ENCODE data around the gene GAB3. TPM values are rescaled to one million over a fixed set of nuclear protein-coding genes. Genes with fewer than 3 reads are reported as not detected.

The GAB3 gene
- total and polyA plus RNA-seq, 2 experiments from 2014 or later: 0.89 to 1.8 TPM

DNA sequence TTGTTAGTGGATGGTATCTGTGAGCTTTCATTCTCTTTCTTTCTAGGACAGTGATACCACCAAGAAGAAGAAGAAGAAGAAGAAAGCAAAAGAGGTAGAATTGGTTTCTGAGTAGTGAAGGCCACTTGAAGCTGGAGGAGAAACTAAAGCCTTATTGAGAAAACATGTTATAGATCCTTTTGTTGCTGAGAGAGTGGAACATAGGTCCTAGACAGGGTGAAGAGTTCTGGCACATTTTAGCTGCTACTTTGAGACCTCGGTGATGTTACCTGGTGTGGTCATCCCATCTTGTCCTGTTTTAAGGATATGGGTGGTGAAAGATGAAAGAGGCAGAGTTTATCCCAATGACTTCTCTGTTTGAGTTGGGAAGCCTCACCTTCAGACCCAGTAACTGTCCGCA is 25.9 kb upstream of the GAB3 start:
- peaks cover 16% of the 10 kb centered on the region for H3K36me3 ChIP-seq (ENCODE audit: insufficient read depth)
- no peaks in the 10 kb centered on the region; the same call in 1 of the 2 replicates for H3K79me2 ChIP-seq (replicated peaks; ENCODE audit: insufficient read depth)
- H3F3A ChIP-seq (replicated peaks; ENCODE audit: low read depth): no peaks in the 10 kb centered on the region
- H3K4me3 ChIP-seq: no peak overlapping the region
- no peaks in the 10 kb centered on the region for H3K27me3 ChIP-seq (ENCODE audit: insufficient read depth)
- DNase-seq (ENCODE audit: low spot score): no peak
- no peak for ATAC-seq
- Mint-ChIP-seq H3K4me3 (no peak overlapping the region), H3K36me3 (ENCODE audit: low read depth) (peaks cover 69% of the 10 kb centered on the region), H3K9me3 (no peaks in the 10 kb centered on the region), H3K27ac (no peak overlapping the region), H3K27me3 (ENCODE audit: insufficient read depth, low read depth, poor library complexity) (peaks cover 1% of the 10 kb centered on the region), H3K4me1 (peaks cover 8% of the 10 kb centered on the region)
- TF ChIP-seq CTCF (conservative IDR thresholded peaks at IDR 0.05; ENCODE audit: low read depth in 2 of 2) (no peak), EZH2phosphoT487 (IDR thresholded peaks at IDR 0.05; ENCODE audit: unreplicated experiment) (no peak), ZNF462 (CRISPR knock-in tag; IDR thresholded peaks at IDR 0.05) (no peak)
- TF ChIP-seq, protein P1, sequence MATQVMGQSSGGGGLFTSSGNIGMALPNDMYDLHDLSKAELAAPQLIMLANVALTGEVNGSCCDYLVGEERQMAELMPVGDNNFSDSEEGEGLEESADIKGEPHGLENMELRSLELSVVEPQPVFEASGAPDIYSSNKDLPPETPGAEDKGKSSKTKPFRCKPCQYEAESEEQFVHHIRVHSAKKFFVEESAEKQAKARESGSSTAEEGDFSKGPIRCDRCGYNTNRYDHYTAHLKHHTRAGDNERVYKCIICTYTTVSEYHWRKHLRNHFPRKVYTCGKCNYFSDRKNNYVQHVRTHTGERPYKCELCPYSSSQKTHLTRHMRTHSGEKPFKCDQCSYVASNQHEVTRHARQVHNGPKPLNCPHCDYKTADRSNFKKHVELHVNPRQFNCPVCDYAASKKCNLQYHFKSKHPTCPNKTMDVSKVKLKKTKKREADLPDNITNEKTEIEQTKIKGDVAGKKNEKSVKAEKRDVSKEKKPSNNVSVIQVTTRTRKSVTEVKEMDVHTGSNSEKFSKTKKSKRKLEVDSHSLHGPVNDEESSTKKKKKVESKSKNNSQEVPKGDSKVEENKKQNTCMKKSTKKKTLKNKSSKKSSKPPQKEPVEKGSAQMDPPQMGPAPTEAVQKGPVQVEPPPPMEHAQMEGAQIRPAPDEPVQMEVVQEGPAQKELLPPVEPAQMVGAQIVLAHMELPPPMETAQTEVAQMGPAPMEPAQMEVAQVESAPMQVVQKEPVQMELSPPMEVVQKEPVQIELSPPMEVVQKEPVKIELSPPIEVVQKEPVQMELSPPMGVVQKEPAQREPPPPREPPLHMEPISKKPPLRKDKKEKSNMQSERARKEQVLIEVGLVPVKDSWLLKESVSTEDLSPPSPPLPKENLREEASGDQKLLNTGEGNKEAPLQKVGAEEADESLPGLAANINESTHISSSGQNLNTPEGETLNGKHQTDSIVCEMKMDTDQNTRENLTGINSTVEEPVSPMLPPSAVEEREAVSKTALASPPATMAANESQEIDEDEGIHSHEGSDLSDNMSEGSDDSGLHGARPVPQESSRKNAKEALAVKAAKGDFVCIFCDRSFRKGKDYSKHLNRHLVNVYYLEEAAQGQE (IDR thresholded peaks at IDR 0.05; ENCODE audit: unreplicated experiment): no peak
- TF ChIP-seq, protein P2, sequence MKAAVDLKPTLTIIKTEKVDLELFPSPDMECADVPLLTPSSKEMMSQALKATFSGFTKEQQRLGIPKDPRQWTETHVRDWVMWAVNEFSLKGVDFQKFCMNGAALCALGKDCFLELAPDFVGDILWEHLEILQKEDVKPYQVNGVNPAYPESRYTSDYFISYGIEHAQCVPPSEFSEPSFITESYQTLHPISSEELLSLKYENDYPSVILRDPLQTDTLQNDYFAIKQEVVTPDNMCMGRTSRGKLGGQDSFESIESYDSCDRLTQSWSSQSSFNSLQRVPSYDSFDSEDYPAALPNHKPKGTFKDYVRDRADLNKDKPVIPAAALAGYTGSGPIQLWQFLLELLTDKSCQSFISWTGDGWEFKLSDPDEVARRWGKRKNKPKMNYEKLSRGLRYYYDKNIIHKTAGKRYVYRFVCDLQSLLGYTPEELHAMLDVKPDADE (IDR thresholded peaks at IDR 0.05): no peak
- no peaks in the 10 kb centered on the region for H4K20me1 ChIP-seq (replicated peaks; ENCODE audit: insufficient read depth)
- no peaks in the 10 kb centered on the region for H3K9me2 ChIP-seq (ENCODE audit: insufficient read depth)
- no peaks in the 10 kb centered on the region for H3K4me1 ChIP-seq (ENCODE audit: insufficient read depth)
- no peak overlapping the region for H3K4me2 ChIP-seq
- no peak overlapping the region for H2AFZ ChIP-seq
- H3K27ac ChIP-seq (ENCODE audit: low read depth): no peak overlapping the region
